SK-N-SH (cell line): ENCODE results near the gene MGME1. TPM values are rescaled to one million over a fixed set of nuclear protein-coding genes. Genes with fewer than 3 reads are reported as not detected.

Source experiments
- CTCF ChIA-PET: fragments of 300-600, 350-600 bp; formaldehyde crosslinking; extraction: SDS; loops from one replicate; lab custom pipeline; 2021; lab: Yijun Ruan, JAX
- POLR2A ChIA-PET: fragments of 350-600 bp; sonication (Branson Sonifier 250); formaldehyde crosslinking; extraction: SDS; loops from one replicate; lab custom pipeline; 2020; ENCODE audit warnings: antibody characterized with exemption, inconsistent platforms; lab: Yijun Ruan, JAX
- DNase-seq: peaks from one replicate; pipeline ENCODE4 v3.0.0; 2012
- H2AFZ ChIP-seq: fragments of 200-600 bp; sonication (generic); 2 replicates; pipeline ENCODE4 v1.8.1; 2016; ENCODE audit warnings: antibody characterized with exemption, mild to moderate bottlenecking, low read depth
- H3F3A ChIP-seq: fragments of 200-600 bp; sonication (generic); replicated peaks from 2 replicates; pipeline ENCODE3; 2016; ENCODE audit warnings: antibody characterized with exemption, mild to moderate bottlenecking; ENCODE audit not compliant: insufficient read depth
- H3K27ac ChIP-seq, 2 experiments: fragments of 200-500 bp in 1 of 2; fragments of 200-600 bp in 1 of 2; sonication (Bioruptor generic) in 1 of 2; sonication (generic), shearing (Covaris generic) in 1 of 2; 2 replicates each; pipeline versions ENCODE4 v1.5.1 to v1.6.1; 2014 to 2016; ENCODE audit warnings: low read depth in 2 of 2, inconsistent platforms in 1 of 2, low read length in 1 of 2, mild to moderate bottlenecking in 1 of 2, mixed read lengths in 1 of 2
- H3K27me3 ChIP-seq: fragments of 200-600 bp; sonication (generic), shearing (Covaris generic); 2 replicates; pipeline ENCODE4 v1.6.1; 2016; ENCODE audit warnings: mixed run types; ENCODE audit not compliant: insufficient read depth
- H3K36me3 ChIP-seq, 2 experiments: fragments of 200-500 bp in 1 of 2; fragments of 200-600 bp in 1 of 2; sonication (Bioruptor generic) in 1 of 2; sonication (generic) in 1 of 2; replicated peaks in 1 of 2; 2 replicates each; pipeline versions ENCODE3 to v1.5.1; 2014 to 2016; ENCODE audit warnings: low read length in 1 of 2, mild to moderate bottlenecking in 1 of 2; ENCODE audit not compliant: insufficient read depth in 2 of 2, control insufficient read depth in 1 of 2
- H3K4me1 ChIP-seq, 2 experiments: fragments of 200-500 bp in 1 of 2; fragments of 200-600 bp in 1 of 2; sonication (Bioruptor generic) in 1 of 2; sonication (generic), shearing (Covaris generic) in 1 of 2; 2 replicates each; pipeline versions ENCODE4 v1.5.1 to v1.6.1; 2014 to 2016; ENCODE audit warnings: low read depth in 1 of 2, low read length in 1 of 2, mixed run types in 1 of 2; ENCODE audit not compliant: insufficient read depth in 2 of 2, control insufficient read depth in 1 of 2
- H3K4me2 ChIP-seq: fragments of 200-600 bp; sonication (generic), shearing (Covaris generic); 2 replicates; pipeline ENCODE4 v1.6.1; 2017; ENCODE audit warnings: mixed run types
- H3K4me3 ChIP-seq, 2 experiments: fragments of 200-500 bp in 1 of 2; fragments of 200-600 bp in 1 of 2; sonication (Bioruptor generic) in 1 of 2; sonication (generic), shearing (Covaris generic) in 1 of 2; 2 replicates each; pipeline versions ENCODE4 v1.5.1 to v1.8.1; 2014 to 2016; ENCODE audit warnings: low read depth in 2 of 2, inconsistent platforms in 1 of 2, low read length in 1 of 2, mild to moderate bottlenecking in 1 of 2, mixed read lengths in 1 of 2, moderate library complexity in 1 of 2
- H3K79me2 ChIP-seq: fragments of 200-600 bp; sonication (generic); 2 replicates; pipeline ENCODE4 v1.8.1; 2017; ENCODE audit warnings: mild to moderate bottlenecking; ENCODE audit not compliant: insufficient read depth
- H3K9ac ChIP-seq: fragments of 200-600 bp; sonication (generic); 2 replicates; pipeline ENCODE4 v1.6.1; 2017; ENCODE audit warnings: mixed run types
- H3K9me2 ChIP-seq: fragments of 200-600 bp; sonication (generic); 2 replicates; pipeline ENCODE4 v1.6.1; 2017; ENCODE audit warnings: mixed run types
- H3K9me3 ChIP-seq: fragments of 200-600 bp; sonication (generic); 2 replicates; pipeline ENCODE4 v1.6.1; 2017; ENCODE audit warnings: mixed run types, mild to moderate bottlenecking, moderate library complexity
- H4K20me1 ChIP-seq: fragments of 200-600 bp; sonication (generic); 2 replicates; pipeline ENCODE4 v1.6.1; 2017; ENCODE audit warnings: mild to moderate bottlenecking, mixed run types; ENCODE audit not compliant: insufficient read depth
- CHD2 ChIP-seq: fragments of 150-350 bp; IDR thresholded peaks from 2 replicates; pipeline ENCODE4 v1.6.1; 2018; ENCODE audit warnings: low read length; ENCODE audit not compliant: partially characterized antibody
- ELF1 ChIP-seq: IDR thresholded peaks from 2 replicates; pipeline ENCODE4 v1.4.0; 2012
- GABPA ChIP-seq: IDR thresholded peaks from 2 replicates; pipeline ENCODE4 v1.4.0; 2012; ENCODE audit warnings: low read depth, mild to moderate bottlenecking
- GATA2 ChIP-seq: sonication (generic); formaldehyde crosslinking; IDR thresholded peaks from 2 replicates; pipeline ENCODE4 v1.5.0; 2020; ENCODE audit warnings: mild to moderate bottlenecking, missing genetic modification reagents
- MAX ChIP-seq: IDR thresholded peaks from 2 replicates; pipeline ENCODE4 v1.4.0; 2012; ENCODE audit warnings: low read depth
- NFIC ChIP-seq: IDR thresholded peaks from 2 replicates; pipeline ENCODE4 v1.4.0; 2012; ENCODE audit warnings: borderline replicate concordance
- POLR2AphosphoS5 ChIP-seq: IDR thresholded peaks from 2 replicates; pipeline ENCODE4 v1.6.1; 2012; ENCODE audit warnings: low read depth, low read length
- TAF1 ChIP-seq: IDR thresholded peaks from 2 replicates; pipeline ENCODE4 v1.6.1; 2012; ENCODE audit warnings: low read depth, mild to moderate bottlenecking, low read length, moderate library complexity, borderline replicate concordance
- USF2 ChIP-seq: fragments of 150-350 bp; IDR thresholded peaks from 2 replicates; pipeline ENCODE4 v1.6.1; 2017; ENCODE audit warnings: antibody characterized with exemption, low read length, low read depth, borderline replicate concordance
- WGBS: methylation state at CpG from one replicate; pipeline ENCODE4 v1.1.6; 2017; ENCODE audit warnings: low lambda C conversion rate; 5-methylcytosine and 5-hydroxymethylcytosine counted together
- polyA plus RNA-seq, 3 experiments: library from polyadenylated mRNA; depleted of rRNA; stranded (reverse); fragments of >200 nt; gene quantifications; 2 replicates each; pipeline ENCODE4 v1.2.3, GENCODE V29; 2012
- TF ChIP-seq, protein P1 (sequence below): IDR thresholded peaks from 2 replicates; pipeline ENCODE4 v1.4.0; 2012; ENCODE audit warnings: low read depth, borderline replicate concordance

The MGME1 gene
- polyA plus RNA-seq, 1 of the 3 experiments (the other 2 are of a cell fraction), result 7.9 TPM

DNA sequence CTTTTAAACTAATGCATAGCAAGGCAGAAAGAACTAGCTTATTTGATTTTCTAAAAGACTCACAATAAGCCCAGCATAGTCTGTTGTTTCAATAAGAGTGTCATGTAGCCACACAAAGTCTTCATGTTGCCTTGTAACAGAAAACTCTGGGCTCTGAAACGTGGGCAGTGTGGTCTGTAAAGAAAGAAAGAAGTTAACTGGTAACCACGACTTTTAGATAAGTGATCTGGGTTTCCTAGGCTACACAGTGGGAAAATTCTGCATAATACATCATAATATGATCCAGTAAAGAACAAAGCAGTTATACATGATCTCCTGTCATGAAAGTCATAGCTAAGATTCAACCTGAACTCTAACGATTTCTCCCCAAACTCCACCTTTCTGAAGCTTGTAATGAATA is 13.5 kb upstream of the MGME1 start (continued):
- TF ChIP-seq GATA2 (CRISPR knock-in tag), result no peak
- no peak for TF ChIP-seq ELF1
- TF ChIP-seq CHD2, result no peak
- TF ChIP-seq USF2, result no peak
- TF ChIP-seq NFIC, result no peak

DNA sequence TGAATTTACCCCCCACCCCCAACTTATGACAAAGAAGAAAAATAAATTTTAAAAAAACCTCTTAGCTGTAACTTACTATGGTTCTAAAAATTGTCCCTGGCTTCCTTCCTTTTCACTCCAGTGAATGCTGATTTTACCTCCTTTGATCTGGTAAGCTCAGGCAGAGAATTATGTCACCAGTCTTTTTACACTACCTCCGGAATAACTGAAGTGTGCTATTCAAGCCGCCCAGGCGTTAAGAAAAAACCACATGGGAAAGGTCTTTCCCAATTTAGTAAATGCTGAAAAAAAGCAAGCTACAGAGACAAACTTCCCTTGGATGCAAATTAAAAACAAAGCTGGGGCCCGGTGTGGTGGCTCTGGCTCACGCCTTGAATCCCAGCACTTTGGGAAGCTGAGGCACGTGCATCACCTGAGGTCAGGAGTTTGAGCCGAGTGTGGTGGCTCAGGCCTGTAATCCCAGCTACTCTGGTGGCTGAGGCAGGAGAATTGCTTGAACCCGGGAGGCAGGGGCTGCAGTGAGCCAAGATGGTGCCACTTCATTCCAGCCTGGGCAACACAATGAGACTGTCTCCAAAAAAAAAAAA is 12.6 kb upstream of the MGME1 start:
- POLR2A ChIA-PET, result no interaction called here
- Histone ChIP-seq H3K9me2 (no peaks in the 10 kb centered on the region), H3K4me1 (peaks cover 9 to 10% of the 10 kb centered on the region in 2 experiments; a peak in 3 of 4 replicates), H4K20me1 (peaks cover 58% of the 10 kb centered on the region), H3K79me2 (peaks cover 96% of the 10 kb centered on the region), H3K27me3 (no peaks in the 10 kb centered on the region), H3K27ac (no peak overlapping the region), H3K4me3 (no peak overlapping the region), H2AFZ (no peak overlapping the region), H3K36me3 (peaks cover 42 to 49% of the 10 kb centered on the region in 2 experiments), H3K9ac (no peak overlapping the region), H3K4me2 (no peak overlapping the region), H3F3A (peaks cover 5% of the 10 kb centered on the region)
- no peak for DNase-seq
- WGBS, result 91% methylated on average over 8 of the region's 8 CpGs
- TF ChIP-seq GABPA, result no peak
- no peak for TF ChIP-seq POLR2AphosphoS5
- no peak for TF ChIP-seq TAF1
- TF ChIP-seq, protein P1, sequence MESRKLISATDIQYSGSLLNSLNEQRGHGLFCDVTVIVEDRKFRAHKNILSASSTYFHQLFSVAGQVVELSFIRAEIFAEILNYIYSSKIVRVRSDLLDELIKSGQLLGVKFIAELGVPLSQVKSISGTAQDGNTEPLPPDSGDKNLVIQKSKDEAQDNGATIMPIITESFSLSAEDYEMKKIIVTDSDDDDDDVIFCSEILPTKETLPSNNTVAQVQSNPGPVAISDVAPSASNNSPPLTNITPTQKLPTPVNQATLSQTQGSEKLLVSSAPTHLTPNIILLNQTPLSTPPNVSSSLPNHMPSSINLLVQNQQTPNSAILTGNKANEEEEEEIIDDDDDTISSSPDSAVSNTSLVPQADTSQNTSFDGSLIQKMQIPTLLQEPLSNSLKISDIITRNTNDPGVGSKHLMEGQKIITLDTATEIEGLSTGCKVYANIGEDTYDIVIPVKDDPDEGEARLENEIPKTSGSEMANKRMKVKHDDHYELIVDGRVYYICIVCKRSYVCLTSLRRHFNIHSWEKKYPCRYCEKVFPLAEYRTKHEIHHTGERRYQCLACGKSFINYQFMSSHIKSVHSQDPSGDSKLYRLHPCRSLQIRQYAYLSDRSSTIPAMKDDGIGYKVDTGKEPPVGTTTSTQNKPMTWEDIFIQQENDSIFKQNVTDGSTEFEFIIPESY, result no peak
- no peak for TF ChIP-seq MAX
- no peak for TF ChIP-seq ELF1
- TF ChIP-seq, all 33 proteins: peak for 0
- CTCF ChIA-PET, result interaction anchor here (0.7 to 3.3 kb wide), 8 partner anchors 8 to 451 kb away, joined by 3 to 11 read pairs (median 4); partner anchors contain the start of genes RRBP1 and SNX5
- no peaks in the 10 kb centered on the region for H3K9me3 ChIP-seq
